GM19351 (cell line): ENCODE results near the gene ZNF75A.

Source experiments
- ATAC-seq: cut with Tn5 transposase; IDR thresholded peaks from one replicate; pipeline ENCODE4 v1.9.1; 2021; ENCODE audit warnings: mild to moderate bottlenecking, moderate library complexity; ENCODE audit not compliant: unreplicated experiment

The ZNF75A gene

GRCh38 chr16:3364774-3365427 lies 59.6 kb downstream of the ZNF75A start:
- ATAC-seq, result peak; percentile 44
